H54 (cell line): ENCODE data around the gene TMTC1.

Experiments used
- DNase-seq: peaks from one replicate; pipeline ENCODE4 v3.0.0; 2011; ENCODE audit warnings: low spot score, mixed read lengths; ENCODE audit not compliant: insufficient read length
- FAIRE-seq: peaks from 3 replicates; lab custom pipeline; 2011; peaks lifted over from hg19 to GRCh38; lab: Jason Lieb, UNC
- POLR2A ChIP-seq: IDR thresholded peaks from 2 replicates; pipeline ENCODE4 v1.6.1; 2011; ENCODE audit warnings: low read depth, mild to moderate bottlenecking, low read length

Gene TMTC1

DNA sequence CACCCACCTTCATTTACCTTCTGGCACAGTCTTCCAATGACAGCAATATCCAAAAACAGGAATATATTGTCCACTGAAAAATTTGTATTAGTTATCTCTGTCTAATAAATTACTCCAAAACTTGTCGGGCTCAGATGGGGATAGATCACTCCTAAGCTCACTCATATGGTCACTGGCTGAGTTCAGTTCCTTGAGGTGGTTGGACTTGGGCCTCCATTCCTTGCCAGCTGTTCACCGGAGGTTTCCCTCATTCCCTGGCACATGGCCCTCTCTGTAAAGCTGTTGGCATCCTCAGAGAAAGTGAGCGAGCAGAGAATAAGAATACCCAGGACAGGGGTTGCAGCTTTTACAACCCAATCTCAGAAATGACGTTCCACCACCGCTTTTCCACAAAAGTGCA is 81.5 kb downstream of the TMTC1 start:
- no peak for TF ChIP-seq POLR2A
- DNase-seq: no peak
- no peak for FAIRE-seq

DNA sequence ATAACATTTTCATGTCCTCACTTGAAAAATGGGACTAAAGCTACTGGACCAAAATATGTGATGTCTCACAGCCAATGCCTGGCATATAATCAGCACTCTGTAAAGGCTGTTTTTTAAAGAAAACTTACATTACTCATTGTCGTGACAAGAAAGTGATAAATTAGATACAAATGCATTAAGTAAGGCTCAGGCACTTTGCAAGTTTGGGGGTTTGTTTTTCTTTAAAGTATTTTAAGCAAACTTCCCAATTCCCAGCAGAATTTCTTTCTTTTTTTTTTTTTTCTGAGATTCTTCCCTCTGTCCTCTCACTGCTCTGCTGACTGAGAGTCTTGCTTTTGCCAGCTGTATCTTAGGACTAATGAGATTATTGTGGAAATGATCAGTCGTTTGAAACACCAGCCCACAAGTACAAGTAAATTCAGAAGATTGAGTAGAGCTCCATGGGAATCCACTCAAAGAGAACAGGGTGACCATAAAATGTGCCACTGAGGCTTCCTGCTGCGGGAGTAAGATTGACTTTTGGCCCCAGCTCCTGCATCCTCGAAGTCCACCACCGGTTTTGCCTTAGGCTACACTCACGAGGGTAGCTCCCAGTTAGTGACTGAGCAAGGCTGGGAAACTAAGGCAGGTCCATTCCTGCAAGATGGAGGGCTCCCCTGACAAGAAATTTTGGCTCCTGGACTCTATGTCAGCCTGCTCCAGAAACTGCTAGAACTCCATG is 82.8 kb downstream of the TMTC1 start:
- no peak for TF ChIP-seq POLR2A
- DNase-seq: no peak
- FAIRE-seq: no peak

DNA sequence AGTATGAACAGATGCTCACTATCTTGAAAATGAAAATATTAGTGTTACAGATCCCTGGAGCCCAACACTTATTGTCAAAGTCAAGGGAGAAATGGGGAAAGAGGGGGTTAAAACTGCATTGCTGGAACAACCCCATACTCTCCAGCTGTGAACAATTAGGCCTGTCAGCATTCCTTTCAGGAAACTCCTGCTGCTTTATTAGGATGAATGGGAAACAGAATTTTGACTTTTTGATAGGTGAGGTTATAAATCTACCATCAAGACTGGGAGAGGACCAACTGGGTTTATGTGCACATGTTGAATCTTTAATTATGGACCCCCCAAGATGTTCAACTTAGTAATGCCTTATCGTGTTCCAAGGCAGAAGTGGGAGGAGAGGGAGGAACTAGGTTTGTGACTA is 85.0 kb downstream of the TMTC1 start:
- TF ChIP-seq POLR2A: no peak
- no peak for FAIRE-seq
- DNase-seq: no peak

DNA sequence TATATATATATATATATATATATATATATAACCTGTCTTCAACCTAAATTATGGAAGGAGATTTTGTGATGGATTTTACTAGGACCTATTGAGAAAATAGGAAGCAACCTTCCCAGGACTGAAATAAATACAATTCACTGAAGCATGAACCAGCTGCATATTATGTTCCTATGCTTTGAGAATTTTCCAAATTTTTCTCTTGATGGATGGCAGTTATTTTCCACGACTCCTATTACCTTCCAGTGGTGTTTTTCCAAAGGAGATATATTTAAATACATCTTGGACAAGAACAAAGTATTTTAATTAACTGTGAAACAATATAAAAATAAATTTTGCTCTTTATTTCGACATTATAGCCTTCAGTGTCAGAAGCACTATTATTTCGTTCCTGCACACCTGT is 87.9 kb downstream of the TMTC1 start:
- FAIRE-seq (no peak), DNase-seq (no peak)
- TF ChIP-seq POLR2A: no peak

DNA sequence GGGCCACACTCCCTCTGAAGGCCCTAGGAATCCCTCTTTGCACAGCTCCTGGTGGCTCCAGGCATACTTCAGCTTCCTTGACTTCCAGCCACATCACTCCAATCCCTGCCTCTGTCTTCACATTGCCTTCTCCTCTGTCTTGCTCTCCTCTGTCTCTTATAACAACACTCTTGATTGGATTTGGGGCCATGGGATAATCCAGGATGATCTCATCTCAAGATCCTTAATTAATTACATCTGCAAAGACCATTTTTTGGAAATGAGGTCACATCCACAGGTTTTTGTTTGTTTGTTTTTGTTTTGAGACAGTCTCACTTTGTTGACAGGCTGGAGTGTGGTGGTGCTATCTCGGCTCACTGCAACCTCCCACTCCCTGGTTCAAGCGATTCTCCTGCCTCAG is 88.7 kb downstream of the TMTC1 start:
- no peak for FAIRE-seq
- DNase-seq: no peak
- no peak for TF ChIP-seq POLR2A

DNA sequence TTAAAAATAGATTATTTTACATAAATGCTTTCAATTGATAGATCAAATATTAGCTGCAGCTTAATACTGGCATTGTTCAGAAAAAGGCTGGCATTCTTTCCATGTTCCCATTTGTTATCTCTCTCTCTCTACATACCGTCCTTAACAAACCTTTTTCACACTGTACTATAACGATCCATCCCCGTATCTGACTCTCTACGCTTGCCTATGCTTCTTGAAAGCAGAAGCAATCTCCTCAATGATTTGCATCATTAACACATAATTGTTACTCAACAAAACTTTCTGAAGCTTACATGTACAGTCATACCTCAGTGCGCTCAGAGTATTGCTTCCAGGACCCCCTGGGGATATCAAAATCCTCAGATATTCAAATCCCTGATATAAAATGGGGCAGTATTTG is 89.7 kb downstream of the TMTC1 start:
- no peak for DNase-seq
- no peak for FAIRE-seq
- no peak for TF ChIP-seq POLR2A

DNA sequence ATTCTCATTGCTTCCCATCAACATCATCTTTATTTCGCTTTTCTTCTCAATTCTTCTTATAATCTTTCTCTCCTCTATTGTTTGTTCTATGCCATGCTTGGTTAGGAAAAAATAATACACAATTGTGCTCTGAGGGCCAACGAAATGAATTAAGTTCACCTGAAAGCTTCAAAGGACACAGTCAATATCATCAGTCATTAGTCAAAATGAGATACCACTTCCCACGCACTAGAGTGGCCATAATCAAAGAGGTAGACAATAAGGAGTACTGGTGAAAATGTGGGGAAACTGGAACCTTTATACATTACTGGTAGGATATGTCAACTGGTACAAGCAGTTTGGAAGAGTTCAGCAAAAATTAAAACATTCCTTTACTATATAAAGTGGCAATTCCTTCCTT is 91.5 kb downstream of the TMTC1 start:
- FAIRE-seq: no peak
- TF ChIP-seq POLR2A: no peak
- no peak for DNase-seq

DNA sequence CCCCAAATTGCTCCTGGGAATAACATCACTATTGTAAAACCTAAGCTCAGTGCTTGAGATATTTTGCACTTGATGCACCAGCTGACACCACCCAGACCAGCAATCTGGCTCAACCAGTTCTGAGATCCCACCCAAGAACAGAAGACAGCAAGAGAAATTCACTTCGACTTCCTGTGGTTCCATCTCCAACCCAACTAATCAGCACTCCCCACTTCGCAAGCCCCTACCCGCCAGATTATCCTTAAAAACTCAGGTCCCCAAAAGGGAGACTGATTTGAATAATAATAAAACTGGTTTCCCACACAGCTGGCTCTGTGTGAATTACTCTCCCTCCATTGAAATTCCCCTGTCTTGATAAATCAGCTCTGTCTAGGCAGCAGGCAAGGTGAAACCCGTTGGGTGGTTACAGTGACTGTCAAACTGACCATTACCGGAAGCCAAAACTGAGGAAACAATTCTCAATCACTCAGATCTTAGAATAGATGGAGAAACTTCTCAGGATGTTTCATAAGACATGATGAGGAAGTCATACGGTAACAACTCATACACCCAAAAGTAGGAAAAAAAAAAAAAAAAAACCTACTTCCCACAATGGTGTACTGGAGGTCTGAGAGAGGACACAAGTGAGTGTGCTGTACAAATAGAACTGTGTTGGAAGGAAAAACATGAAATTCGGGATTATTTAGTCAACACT is 92.4 kb downstream of the TMTC1 start:
- no peak for DNase-seq
- no peak for TF ChIP-seq POLR2A
- FAIRE-seq: no peak

DNA sequence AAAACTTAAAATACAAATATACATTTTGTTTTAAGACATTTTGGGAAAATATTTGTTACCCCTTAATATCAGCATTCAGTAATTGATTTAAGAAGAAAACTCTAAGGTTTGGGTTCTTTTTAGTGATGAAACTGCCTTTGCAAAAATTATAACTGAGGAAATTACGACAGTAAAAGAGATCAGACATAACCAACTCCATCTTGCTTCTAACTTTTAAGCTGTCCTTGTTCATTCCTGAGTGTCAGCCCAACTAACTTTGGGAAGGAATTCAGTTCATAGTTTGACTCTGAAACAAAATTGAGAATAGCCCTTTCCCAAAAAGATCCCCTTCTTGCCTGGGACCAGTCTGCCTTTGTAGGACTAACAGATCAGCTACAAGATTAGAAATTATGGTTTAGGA is 93.0 kb downstream of the TMTC1 start:
- no peak for FAIRE-seq
- no peak for DNase-seq
- TF ChIP-seq POLR2A: no peak

DNA sequence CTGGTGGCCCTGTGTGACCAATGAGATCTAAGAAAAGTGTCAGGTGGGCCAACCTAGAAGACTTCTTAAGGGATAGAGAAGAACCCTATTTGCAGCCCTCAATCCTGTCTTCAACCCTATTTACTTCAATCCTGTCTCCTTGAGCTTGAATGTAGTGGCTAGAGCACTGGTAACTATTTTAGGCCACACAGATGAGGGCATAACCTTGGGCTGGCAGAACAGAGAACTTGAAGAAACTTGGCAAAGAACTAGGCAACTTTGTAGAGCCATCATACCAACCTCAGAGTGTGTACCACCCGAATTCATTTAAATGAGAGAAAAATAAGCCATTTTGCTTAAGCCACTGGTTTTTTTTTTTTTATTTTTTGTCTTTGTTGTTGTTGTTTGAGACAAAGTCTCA is 94.8 kb downstream of the TMTC1 start:
- DNase-seq (no peak), FAIRE-seq (no peak)
- TF ChIP-seq POLR2A: no peak

DNA sequence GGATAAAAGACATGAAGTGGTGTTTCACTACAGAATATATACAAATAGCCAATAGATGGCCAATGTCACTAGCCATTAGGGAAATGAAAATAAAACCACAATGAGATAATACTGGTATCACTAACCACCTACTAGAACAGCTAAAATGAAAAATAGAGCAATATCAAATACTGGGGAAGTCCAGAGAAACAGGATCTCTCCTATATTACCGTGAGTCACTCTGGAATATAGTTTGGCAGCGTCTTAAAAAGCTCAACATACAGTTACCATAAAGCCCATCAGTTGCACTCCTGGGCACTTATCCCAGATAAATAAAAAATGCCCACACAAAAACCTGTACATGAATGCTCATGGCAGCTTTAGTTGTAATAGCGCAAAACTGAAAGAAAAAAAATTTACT is 101.7 kb downstream of the TMTC1 start:
- TF ChIP-seq POLR2A: no peak
- FAIRE-seq (no peak), DNase-seq (no peak)

DNA sequence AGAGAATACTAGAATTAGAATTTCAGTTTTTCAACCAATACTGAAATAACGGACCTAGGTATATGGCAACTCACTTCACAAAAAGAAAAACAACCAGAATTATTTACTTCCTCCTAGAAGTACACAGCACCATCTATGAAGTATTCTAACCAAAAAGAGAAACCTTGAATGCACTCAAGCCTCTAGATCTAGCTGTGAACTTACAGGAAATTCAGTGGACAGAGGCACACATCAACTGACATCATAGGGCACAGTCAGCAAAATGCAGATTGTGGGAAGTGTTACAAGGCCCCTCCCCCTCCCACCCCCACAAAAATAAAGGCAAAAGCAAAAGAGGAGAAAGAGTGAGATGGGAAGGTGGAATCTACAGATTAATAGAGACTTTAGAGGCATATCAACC is 102.4 kb downstream of the TMTC1 start:
- no peak for DNase-seq
- no peak for FAIRE-seq
- no peak for TF ChIP-seq POLR2A

DNA sequence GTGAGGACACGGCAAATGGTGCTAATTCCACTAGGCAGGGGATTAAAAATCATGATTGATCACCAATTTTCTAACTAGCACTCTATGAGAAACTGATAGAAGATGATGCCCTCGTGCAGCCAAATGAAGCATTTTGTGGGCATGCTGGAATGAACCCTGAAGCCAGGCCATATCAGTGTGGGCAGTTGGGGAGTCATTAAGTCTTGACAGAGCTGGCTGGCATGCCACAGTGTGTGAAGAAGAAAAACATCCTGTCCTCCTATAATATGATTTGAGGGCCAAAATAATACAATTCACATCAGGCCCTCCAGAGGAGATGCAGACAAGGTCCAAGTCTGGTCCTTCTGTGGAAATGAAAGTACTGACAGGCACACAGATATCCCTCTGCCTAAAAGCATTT is 107.1 kb downstream of the TMTC1 start:
- no peak for TF ChIP-seq POLR2A
- no peak for FAIRE-seq

DNA sequence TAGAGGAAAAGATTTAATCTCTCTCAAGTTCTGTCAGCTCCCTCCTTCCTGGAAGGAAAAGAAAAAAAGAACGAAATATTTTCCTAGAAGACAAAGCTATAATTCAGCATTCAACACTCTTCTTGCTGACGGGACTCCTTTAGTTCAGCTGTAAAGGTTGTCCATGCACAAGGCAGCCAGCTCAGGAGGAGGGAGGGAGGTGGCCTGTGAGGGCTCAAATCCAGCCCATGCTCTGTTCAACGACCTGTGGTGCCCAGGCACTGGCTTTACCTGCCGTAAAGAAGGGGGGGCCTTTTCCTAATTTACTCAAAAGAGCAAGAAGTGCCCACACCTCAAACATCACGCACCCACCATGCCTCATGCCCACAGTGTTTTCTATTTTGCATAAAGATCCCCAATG is 109.3 kb downstream of the TMTC1 start:
- FAIRE-seq (no peak), DNase-seq (no peak)

More for the DNA sequence above, 107.1 kb downstream of the TMTC1 start:
- DNase-seq: no peak

DNA sequence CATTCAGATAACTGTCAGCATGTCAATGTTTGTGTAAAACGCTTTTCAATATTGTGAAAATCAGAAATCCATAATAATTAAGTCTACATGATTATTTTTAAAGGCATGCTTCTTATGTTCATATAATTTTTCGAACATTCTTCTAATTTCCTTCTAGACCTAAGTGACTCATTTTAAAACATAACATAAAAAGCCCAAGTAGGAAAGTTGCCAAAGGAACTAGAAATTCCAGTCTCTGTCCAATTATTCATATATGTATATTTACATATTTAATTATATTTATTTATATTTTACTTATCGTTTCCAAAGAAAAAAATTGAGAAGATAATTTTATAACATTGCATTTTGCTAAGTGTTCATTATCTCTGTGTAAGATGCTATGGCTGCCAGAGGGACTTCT is 110.4 kb downstream of the TMTC1 start:
- FAIRE-seq: no peak
- no peak for DNase-seq
- TF ChIP-seq POLR2A: no peak

More for the DNA sequence above, 109.3 kb downstream of the TMTC1 start:
- TF ChIP-seq POLR2A: no peak
